22Rv1 (cell line): ENCODE results near the gene LAMB1.

Experiments used
- H3K27ac ChIP-seq: fragments of 450-650 bp; 2 replicates; pipeline ENCODE4 v1.5.1; 2017
- ZFX ChIP-seq: fragments of 450-650 bp; IDR thresholded peaks from 2 replicates; pipeline ENCODE4 v1.6.1; 2017; ENCODE audit warnings: antibody characterized with exemption, borderline replicate concordance
- TF ChIP-seq, protein P1 (sequence below): fragments of 450-650 bp; IDR thresholded peaks from 2 replicates; pipeline ENCODE4 v1.5.1; 2017; ENCODE audit warnings: mild to moderate bottlenecking

The LAMB1 gene

DNA sequence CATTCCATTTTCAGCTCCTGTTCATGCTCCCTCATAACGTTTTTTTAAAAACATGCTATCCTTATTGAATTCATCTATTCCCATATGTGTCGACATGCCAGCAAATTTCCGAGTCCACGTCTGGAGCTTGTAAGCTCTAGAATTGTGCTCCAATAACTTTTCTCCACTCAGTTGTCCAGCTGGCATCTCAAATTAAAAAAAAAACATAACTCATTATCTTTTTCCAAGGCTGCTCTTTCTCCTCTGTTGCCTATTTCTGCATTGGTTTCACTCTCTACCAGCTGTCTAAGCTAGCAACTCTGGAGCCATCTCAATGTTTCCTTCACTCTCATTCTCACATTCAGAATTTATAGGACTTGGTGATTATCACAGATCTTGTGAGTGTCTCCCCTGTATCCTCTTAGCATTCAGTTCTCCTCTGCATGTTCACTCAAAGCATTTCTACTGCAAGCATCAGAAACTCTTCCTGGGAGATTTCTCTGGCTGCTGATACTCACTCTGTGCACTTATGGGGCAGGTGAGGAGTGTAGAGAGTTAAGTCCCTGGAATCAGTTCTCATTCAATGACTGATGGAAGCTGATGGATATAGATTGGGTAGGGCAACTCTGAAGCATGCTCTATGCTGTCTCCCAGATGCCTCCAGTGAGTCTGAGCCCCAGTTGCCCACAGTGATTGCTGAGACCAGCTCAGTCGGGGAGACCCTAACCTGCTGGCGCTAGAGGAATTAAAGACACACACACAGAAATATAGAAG lies 118.7 kb downstream of the LAMB1 start:
- no peak overlapping the region for H3K27ac ChIP-seq
- TF ChIP-seq ZFX = no peak
- TF ChIP-seq, protein P1, sequence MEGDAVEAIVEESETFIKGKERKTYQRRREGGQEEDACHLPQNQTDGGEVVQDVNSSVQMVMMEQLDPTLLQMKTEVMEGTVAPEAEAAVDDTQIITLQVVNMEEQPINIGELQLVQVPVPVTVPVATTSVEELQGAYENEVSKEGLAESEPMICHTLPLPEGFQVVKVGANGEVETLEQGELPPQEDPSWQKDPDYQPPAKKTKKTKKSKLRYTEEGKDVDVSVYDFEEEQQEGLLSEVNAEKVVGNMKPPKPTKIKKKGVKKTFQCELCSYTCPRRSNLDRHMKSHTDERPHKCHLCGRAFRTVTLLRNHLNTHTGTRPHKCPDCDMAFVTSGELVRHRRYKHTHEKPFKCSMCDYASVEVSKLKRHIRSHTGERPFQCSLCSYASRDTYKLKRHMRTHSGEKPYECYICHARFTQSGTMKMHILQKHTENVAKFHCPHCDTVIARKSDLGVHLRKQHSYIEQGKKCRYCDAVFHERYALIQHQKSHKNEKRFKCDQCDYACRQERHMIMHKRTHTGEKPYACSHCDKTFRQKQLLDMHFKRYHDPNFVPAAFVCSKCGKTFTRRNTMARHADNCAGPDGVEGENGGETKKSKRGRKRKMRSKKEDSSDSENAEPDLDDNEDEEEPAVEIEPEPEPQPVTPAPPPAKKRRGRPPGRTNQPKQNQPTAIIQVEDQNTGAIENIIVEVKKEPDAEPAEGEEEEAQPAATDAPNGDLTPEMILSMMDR = no peak

DNA sequence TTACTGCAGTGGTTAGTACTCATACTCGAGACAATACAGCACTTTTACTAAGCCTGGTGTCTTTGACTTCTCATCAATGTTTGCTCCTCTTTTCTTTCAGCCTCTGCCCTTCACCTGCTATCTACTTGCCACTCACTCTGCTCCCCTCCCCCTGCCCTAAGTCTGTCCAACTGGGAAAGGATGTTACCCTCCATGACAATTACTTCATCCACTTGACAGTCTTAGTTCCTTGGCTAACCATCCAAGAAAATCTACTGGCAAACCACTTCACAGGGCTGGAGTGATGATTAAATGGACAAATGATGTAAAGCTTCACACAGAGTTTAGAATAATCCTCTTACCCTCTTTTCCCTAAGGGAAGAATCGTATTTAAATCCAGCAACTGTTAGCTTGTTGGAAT lies 120.2 kb downstream of the LAMB1 start:
- no peak overlapping the region for H3K27ac ChIP-seq
- TF ChIP-seq, protein P1 = no peak
- no peak for TF ChIP-seq ZFX

DNA sequence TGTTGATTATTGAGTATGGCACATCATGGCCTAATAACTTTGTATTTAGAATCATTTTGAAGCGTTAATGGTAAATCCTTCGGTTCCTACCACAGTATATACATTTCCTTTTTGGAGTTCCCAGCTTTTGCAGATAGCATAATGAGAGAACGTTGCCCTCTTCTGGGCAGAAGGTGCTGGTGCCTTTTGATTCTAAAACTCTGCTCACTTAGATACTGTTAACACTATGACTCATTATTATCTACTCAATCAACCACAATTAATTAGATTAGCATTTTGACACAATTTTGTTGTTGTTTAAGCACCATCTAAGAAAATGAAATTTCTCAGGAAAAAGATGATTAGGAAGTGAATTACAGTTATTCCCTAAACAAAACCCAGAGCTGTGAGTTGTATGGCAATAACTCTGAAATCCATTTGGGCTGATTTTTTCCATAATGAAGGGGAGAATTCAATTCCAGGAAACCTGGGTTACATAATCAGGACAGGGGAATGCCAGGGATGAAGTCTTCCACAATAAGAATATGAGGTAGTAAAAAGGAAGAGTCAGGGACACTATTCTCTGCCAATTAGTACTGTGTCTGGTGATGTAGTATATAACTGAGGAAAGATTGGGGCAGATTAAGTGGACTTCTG lies 123.4 kb downstream of the LAMB1 start:
- H3K27ac ChIP-seq = peak overlapping the region; percentile 81
- TF ChIP-seq, protein P1 = peak; percentile 97
- TF ChIP-seq ZFX = no peak

DNA sequence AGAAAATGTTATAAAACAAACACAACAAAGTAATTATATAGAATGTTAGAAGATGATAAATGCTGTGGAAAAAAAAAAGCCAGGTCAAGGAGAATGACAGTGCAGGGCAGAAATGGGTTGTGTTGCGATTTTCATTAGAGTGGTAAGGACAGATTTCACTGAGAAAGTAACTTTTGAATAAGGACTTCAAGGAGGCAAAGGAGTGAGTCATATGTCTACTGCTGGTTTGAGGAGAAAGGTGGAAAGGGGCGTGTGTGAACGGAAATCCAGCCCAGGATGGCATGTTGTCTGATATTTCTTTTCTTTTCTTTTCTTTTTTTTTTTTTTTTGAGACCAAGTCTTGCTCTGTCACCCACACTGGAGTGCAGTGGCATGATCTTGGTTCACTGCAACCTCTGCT lies 124.3 kb downstream of the LAMB1 start:
- H3K27ac ChIP-seq = no peak overlapping the region
- TF ChIP-seq, protein P1 = no peak
- TF ChIP-seq ZFX = no peak

DNA sequence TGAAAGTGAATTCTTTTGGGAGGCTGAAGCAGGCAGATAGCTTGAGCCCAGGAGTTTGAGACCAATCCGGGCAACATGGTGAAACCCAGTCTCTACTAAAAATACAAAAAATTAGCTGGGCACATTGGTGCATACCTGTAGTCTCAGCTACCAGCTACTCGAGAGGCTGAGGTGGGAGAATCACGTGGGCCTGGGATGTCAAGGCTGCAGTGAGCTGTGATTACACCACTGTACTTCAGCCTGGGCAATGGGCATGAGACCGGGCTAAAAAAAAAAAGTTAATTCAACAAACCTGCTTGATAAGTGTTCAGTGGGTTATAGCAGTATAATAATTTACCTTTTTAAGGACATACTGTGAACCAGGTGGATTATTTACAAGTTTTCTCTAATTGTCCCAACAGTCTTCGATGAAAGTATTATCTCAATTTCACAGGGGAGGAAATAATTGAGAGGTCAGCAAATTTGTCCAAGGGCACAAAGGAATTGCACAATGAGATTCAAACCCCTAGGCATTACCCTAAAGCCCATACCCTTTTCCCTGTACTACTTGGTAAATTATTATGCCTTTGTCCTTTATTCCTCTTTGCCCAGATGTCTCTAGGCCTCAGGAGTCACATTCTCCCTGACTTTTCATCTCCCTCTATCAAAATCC lies 125.1 kb downstream of the LAMB1 start:
- no peak overlapping the region for H3K27ac ChIP-seq
- TF ChIP-seq, protein P1 = no peak
- no peak for TF ChIP-seq ZFX

DNA sequence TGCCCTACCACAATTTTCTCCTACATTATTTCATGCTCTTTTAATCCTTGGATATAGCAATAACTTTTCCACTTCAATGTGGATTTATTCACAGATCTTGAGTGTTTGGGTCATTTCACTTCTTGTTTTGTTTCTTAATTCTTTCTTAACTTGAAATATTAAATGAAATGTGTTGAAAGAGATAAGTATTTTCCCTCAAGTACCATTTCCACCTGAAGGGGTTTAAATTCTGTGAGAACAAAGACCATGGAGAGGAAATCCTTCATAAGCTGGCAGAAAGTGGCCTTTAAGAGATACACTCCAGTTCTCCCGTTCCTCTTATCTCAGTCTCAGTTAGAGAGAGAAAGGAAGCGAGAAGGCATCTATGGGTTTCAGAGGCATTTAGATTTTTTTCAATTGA lies 126.0 kb downstream of the LAMB1 start:
- TF ChIP-seq, protein P1 = no peak
- TF ChIP-seq ZFX = no peak
- no peak overlapping the region for H3K27ac ChIP-seq
